SIG-M5 (cell line): ENCODE data around the gene GZMH.
"Not testable (repeated sequence)": the region's sequence is repeated elsewhere in the genome, so short reads cannot be mapped to it uniquely, and the experiment has no call there.

Experiments used
- DNase-seq: peaks from one replicate; lab custom pipeline; 2025; lab: John Stamatoyannopoulos, UW

The GZMH gene

GRCh38 chr14:24609655-24610344, at the start of gene GZMH:
GZMH (minus strand) TSS chr14:24609685; CDS start chr14:24609613, 72 bp downstream.
- DNase-seq: no peak

GRCh38 chr14:24648361-24648760, 38.9 kb upstream of the GZMH start:
- not testable (repeated sequence) for DNase-seq

GRCh38 chr14:24639905-24640304, 30.4 kb upstream of the GZMH start:
- no peak for DNase-seq

GRCh38 chr14:24639270-24639669, 29.8 kb upstream of the GZMH start:
- no peak for DNase-seq

- no peak for DNase-seq
Measured at GRCh38 chr14:24634158-24634557, 24.7 kb upstream of the GZMH start, which contains the start of gene GZMB. GZMB (minus strand) TSS chr14:24634190; CDS start chr14:24634160, 30 bp downstream.

- DNase-seq: no peak
Measured at GRCh38 chr14:24633353-24633752, 23.9 kb upstream of the GZMH start.

GRCh38 chr14:24632761-24633160, 23.3 kb upstream of the GZMH start:
- no peak for DNase-seq

GRCh38 chr14:24632336-24632735, 22.9 kb upstream of the GZMH start:
- DNase-seq: no peak

GRCh38 chr14:24631749-24632335, 22.4 kb upstream of the GZMH start:
- no peak for DNase-seq

- DNase-seq: no peak
Measured at GRCh38 chr14:24630872-24631477, 21.5 kb upstream of the GZMH start.

- DNase-seq: no peak
Measured at GRCh38 chr14:24630087-24630871, 20.8 kb upstream of the GZMH start.

- DNase-seq: no peak
Measured at GRCh38 chr14:24629521-24629920, 20.0 kb upstream of the GZMH start.

GRCh38 chr14:24613747-24614146, 4.3 kb upstream of the GZMH start:
- DNase-seq: no peak

- DNase-seq: no peak
Measured at GRCh38 chr14:24613241-24613640, 3.8 kb upstream of the GZMH start.

GRCh38 chr14:24612196-24612595, 2.7 kb upstream of the GZMH start:
- no peak for DNase-seq

GRCh38 chr14:24607635-24608514, 1.6 kb downstream of the GZMH start:
- DNase-seq: no peak

- no peak for DNase-seq
Measured at GRCh38 chr14:24607081-24607480, 2.4 kb downstream of the GZMH start.

GRCh38 chr14:24606297-24606696, 3.2 kb downstream of the GZMH start:
- DNase-seq: no peak

- DNase-seq: no peak
Measured at GRCh38 chr14:24605435-24606190, 3.9 kb downstream of the GZMH start.

- DNase-seq: no peak
Measured at GRCh38 chr14:24597403-24597802, 12.1 kb downstream of the GZMH start.
